ENCODE data around the gene RABL3.

DNA sequence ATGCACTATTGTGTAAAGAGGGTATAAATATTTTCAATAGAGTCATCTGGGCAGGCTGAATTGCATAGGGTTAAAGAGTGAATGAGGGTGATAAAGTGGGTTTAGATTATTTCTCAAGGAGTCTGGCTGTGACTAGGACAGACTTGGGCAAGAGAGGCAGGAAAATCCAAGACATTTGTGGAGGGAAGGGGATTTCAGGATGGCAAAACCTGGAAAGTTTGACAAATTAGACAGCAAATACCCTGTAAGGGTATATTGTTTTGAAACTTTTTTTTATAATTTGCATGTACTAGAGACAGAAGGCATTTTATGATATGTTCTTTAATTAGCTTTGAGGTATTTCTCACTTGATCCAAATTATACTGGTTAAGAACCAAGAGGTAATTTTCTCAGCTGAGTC is 77.4 kb downstream of the RABL3 start:
- TF ChIP-seq, protein P1, sequence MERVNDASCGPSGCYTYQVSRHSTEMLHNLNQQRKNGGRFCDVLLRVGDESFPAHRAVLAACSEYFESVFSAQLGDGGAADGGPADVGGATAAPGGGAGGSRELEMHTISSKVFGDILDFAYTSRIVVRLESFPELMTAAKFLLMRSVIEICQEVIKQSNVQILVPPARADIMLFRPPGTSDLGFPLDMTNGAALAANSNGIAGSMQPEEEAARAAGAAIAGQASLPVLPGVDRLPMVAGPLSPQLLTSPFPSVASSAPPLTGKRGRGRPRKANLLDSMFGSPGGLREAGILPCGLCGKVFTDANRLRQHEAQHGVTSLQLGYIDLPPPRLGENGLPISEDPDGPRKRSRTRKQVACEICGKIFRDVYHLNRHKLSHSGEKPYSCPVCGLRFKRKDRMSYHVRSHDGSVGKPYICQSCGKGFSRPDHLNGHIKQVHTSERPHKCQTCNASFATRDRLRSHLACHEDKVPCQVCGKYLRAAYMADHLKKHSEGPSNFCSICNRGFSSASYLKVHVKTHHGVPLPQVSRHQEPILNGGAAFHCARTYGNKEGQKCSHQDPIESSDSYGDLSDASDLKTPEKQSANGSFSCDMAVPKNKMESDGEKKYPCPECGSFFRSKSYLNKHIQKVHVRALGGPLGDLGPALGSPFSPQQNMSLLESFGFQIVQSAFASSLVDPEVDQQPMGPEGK (CRISPR knock-in tag; IDR thresholded peaks at IDR 0.05; ENCODE audit: borderline replicate concordance): no peak
- no peak for TF ChIP-seq ARNTL (CRISPR knock-in tag; IDR thresholded peaks at IDR 0.05; ENCODE audit: borderline replicate concordance, low read depth)
- no peak for TF ChIP-seq ZFP3 (CRISPR knock-in tag; IDR thresholded peaks at IDR 0.05)
- no peak for TF ChIP-seq ZNF8 (CRISPR knock-in tag; IDR thresholded peaks at IDR 0.05)
- TF ChIP-seq GLIS3 (CRISPR knock-in tag; IDR thresholded peaks at IDR 0.05): no peak
- no peak for TF ChIP-seq ZNF70 (CRISPR knock-in tag; IDR thresholded peaks at IDR 0.05)
- TF ChIP-seq PPARA (CRISPR knock-in tag; IDR thresholded peaks at IDR 0.05; ENCODE audit: borderline replicate concordance): no peak
- no peak for TF ChIP-seq TCF4 (CRISPR knock-in tag; IDR thresholded peaks at IDR 0.05; ENCODE audit: borderline replicate concordance)
- no peak for TF ChIP-seq ZC3H10 (CRISPR knock-in tag; IDR thresholded peaks at IDR 0.05)
- TF ChIP-seq CREB5 (CRISPR knock-in tag; IDR thresholded peaks at IDR 0.05; ENCODE audit: low read depth): no peak
- no peak for TF ChIP-seq ISL1 (CRISPR knock-in tag; IDR thresholded peaks at IDR 0.05)

All from SK-N-SH treated with all-trans-retinoic acid at 6 μM for 48 hours (cell line).